IPS DF 19.7 (cell line): ENCODE results near the gene ETV1.

Experiments used
- DNase-seq: peaks from one replicate; pipeline ENCODE4 v3.0.0-alpha.2; 2013; ENCODE audit warnings: low read depth, low spot score

The ETV1 gene

DNA sequence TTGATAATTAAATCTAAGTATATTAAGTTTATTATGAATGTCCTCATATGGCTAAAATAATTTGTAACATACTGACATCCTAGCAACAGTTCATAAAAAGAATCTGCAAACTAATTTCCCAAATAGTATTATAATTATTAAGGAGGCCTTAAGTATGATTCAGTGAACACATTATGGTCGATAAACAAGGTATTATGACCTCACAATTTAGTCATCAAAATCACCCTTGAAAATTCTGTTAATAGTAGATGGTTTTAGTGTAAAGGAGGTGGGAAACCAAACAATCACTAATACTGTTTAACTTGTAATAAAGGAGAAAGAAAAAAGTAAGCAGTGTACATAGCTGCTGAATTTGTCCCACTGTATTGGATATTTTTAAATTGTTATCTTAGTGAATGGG is 2.1 kb downstream of the ETV1 start:
- DNase-seq, result no peak

DNA sequence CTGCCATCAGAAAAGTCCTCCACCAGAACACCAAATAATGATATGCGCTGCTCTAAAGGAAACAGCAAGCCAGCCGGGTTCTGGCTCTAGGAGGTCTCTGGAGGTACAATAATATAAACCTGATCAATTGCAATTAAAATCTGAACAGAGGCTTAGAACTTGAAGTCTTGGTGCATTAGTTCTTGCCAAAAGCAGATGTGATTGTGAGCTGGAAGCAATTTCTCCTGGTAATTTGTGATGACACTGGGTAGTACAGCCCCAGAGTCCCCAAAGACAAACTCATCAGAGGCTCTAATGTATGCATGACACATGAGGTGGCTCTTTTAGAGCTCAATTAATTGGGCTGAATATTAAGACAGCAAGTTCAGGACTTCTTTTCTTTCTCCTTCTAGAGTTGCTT is 3.3 kb downstream of the ETV1 start:
- DNase-seq, result no peak

- DNase-seq, result no peak
Measured at GRCh38 chr7:13984831-13985685, 4.4 kb downstream of the ETV1 start.

DNA sequence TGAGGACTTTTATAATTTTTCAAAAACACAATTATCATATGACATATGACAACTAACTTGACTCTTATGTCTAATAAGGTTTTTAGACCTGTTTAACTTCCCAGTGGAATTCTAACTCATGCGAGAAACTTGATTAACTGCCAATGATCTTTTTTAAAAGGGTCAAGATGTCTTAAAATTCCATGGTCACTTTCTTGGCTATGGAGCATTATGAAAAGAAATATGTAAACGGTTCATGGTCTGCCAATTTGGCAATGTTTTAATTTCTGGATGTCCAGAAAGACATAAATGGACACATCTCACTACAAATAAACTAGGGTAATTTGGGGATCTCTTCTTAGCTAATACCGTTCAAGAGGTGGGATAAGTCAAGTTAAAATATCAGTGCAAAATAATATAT is 5.4 kb downstream of the ETV1 start:
- no peak for DNase-seq

GRCh38 chr7:13982940-13983677 is 6.4 kb downstream of the ETV1 start:
- DNase-seq, result no peak

GRCh38 chr7:13981070-13981469 is 8.4 kb downstream of the ETV1 start:
- no peak for DNase-seq

- no peak for DNase-seq
Measured at GRCh38 chr7:13980474-13980873, 9.0 kb downstream of the ETV1 start.

DNA sequence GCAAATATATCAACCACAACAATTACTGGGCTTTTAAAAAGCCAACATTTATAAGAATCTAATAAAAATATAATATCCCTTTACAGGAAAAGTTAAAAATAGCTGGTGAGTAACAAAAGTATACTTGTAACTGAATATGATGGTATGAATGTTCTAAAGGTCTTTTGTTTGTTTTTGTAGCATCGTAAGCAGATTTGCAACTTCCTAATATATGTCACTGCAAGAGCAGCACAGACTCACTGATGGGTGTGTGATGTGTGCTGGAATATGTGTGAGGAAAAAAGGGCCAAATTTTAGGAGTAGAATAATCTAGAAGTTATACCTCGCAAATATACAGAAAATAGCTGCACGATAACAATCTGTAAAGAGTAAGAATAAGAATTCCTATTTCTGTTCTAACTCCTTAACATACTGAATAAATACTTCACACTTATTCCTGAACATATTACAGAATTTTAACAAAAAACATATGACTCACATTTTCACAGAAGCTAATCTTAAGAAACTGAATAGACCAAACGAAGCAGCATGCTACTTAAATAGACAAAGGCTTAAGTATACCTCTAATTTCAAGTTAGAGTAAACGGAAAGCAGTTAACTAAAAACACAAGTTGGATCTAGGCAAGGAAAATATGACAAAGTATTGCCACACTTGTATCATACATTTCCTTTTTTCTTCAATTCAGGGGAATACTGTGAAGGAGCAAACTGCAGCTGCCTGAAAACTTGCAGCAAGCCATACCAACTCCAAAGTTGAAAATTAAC is 9.6 kb downstream of the ETV1 start:
- DNase-seq, result no peak

DNA sequence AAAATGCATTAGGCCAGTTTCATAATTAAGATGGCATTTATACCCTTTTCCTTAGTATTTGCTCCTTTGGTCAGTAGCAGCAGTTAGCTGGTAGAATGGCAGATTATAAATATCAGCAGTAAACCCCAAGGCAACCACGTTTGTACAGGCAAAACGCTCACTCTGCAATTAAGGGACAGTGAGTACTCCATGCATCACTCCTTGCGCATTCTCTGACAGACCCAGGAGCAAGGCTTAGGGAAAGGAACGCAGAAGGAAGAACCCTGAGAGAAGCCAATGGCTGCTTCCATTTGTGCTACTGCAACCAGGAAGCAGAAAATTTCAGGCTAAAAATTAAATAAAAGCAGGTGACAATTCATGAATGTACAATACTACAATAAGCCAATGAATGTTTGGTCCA is 12.9 kb downstream of the ETV1 start:
- no peak for DNase-seq

DNA sequence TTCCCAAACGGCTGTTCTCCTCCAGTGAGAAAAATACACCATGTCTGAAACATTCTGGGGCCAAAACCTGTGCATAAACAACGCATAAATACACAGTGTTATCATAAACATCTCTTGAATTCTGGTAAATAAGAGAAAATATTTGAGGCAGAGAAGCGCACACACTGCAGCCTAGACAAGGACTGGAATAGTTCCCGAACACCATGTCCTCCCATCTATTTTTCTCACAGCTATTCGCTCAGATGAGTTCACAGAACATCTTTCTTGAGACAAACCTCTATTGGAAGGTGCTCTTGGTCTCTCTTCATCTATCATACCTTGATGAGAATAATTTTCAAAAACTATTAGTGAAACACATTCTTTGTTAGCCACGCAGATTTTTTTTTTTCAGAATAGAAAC is 24.4 kb downstream of the ETV1 start:
- DNase-seq, result no peak

DNA sequence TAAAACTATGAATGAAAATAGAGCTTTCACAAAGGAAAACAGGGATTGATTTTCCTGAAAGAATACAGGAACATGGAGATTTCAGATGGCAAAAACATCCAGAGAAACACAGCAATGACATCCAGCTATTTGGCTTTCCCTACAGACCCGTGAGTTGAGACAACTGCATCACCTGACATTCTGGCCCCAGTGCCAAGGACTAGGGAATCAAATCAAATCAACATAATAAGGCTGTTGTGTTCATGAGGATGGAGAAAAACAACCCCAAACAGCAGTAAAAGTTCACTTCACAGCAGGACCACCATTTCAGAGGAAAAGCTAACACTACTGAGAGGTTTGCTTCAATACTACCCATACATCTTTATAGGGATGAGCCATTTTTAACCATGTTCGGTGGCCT is 25.5 kb downstream of the ETV1 start:
- DNase-seq, result no peak

- DNase-seq, result no peak
Measured at GRCh38 chr7:13955494-13955893, 34.0 kb downstream of the ETV1 start.

GRCh38 chr7:13953368-13953767 is 36.1 kb downstream of the ETV1 start:
- DNase-seq, result no peak

DNA sequence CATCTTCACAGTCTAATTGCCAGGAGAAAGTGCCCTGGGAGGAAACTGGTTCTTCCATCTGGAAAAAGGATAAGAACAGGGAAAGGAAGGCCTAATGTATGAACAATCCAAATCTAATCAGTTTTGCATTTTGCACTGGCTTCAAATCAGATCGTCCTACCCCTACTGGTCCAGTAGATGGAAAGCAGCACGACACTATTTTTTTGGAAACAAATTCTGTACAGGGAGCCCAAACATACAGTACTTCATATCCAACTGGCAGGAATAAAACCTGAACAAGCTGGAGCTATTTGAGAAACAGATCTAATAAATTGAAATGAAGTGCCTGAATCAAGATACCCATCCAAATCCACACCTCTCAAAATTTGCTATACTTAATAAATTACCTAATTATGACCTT is 36.5 kb downstream of the ETV1 start:
- no peak for DNase-seq

DNA sequence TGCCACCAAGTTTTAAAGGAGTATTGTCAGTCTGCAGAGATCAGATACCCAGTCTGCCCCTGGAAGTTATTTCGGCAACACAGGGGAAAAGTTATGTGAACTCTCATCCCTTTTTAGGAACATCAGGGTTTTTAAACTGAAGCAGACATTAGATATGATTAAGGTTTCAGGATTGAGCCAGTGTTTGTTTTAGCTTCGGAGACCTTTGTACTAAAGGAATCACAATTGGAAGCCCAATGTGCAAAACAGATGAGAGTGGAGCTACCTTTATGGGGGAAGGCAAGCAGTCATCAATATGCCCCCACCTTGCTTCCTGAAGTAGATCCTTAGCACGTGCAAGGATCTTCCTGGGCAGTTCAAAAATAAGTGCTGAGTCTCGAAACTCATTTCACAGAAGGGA is 39.5 kb downstream of the ETV1 start:
- no peak for DNase-seq

DNA sequence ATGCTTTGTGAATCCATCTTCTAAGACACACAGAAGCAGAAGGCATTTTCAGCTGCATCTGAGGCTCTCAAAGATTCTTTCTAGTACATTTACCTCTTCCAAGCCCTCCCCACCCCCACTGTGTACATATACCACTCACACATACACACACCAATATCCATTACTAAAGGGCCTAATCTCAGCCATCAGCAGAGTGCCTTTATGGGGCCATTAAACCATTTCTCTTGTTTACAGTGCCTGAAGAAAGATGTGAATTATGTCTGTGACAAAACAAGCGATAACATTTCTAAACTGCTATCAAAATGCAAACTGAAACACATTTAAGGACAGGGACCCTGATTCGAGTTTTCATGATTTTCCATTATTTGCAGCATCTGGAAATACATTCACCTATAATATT is 40.0 kb downstream of the ETV1 start:
- DNase-seq, result no peak

DNA sequence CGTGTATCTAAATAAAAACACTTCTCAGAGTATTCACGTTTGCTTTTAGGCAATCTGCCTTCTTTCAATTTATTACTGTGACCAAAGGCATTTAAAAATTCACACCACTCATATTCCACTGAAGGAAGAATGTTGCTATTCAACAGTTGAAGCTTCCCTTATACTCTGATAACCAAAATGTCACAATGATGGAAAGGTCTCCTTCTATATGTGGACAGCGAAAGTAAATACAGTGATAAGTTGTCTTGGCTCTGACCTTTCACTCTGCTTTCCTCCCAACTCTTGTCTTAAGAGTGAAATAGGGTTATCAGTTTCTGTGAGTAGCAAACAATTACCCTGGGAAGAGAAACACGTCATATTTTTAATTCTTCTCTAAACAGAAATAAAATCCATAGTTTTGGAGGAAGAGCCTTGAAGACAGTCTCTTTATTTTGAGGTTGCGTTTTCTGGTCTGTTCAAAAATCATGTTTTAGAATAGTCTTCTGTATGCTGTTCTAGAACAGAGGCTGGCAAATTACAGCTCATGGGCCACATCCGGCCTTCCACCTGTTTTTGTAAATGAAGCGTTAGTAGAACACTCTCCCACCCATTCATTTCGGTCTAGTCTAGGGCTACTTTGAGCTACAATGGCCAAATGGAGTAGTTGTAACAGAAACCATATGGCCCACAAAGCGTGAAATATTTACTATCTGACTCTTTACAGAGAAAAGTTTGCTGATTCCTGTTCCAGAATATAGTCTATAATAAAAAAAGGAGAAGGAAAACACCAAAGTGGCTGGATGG is 41.3 kb downstream of the ETV1 start:
- DNase-seq, result no peak

- DNase-seq, result no peak
Measured at GRCh38 chr7:13947535-13947934, 41.9 kb downstream of the ETV1 start.

DNA sequence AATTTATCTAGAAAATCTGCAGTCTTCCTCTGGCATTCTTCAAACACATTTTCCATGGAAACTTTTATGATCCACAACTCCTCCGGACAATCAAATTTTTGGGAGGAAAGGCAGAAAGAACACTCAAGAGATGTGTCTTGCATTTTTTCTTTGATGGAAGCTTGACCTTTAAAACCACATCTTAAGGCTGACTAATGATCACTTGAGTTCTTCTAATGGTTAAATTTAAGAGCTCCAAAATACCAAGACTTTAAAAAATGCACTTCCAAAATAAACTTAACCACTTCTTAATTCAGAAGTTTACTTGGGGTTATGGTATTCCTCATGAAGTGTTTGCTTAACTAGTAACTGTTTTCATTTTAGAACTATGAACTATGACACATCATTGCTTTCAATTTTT is 43.3 kb downstream of the ETV1 start:
- DNase-seq, result no peak

GRCh38 chr7:13945670-13946069 is 43.8 kb downstream of the ETV1 start:
- DNase-seq, result no peak

GRCh38 chr7:13933536-13933935 is 55.9 kb downstream of the ETV1 start:
- DNase-seq, result no peak

GRCh38 chr7:13933091-13933490 is 56.4 kb downstream of the ETV1 start:
- DNase-seq, result no peak
